Suprapubic skin (tissue), 4 donors: ENCODE results near the gene CDH1.
"Not testable (repeated sequence)": the region's sequence is repeated elsewhere in the genome, so short reads cannot be mapped to it uniquely, and the experiment has no call there.

Experiments used
- POLR2A ChIP-seq, 2 donors: fragments of 450-650 bp; IDR thresholded peaks; one replicate each; pipeline ENCODE4 v1.6.1; 2017; ENCODE audit warnings: antibody characterized with exemption in 2 of 2, mild to moderate bottlenecking in 2 of 2, moderate library complexity in 2 of 2
- POLR2AphosphoS5 ChIP-seq, 3 donors: sonication (generic); formaldehyde crosslinking; IDR thresholded peaks; one replicate each; pipeline ENCODE4 v1.6.1; 2017; ENCODE audit warnings: antibody characterized with exemption in 3 of 3
- TF ChIP-seq, protein P1 (sequence below), 2 donors: fragments of 200-600 bp in 1 of 2; fragments of 450-650 bp in 1 of 2; sonication (generic) in 1 of 2; IDR thresholded peaks; one replicate each; pipeline ENCODE4 v1.5.1; 2016 to 2019; ENCODE audit warnings: antibody characterized with exemption in 2 of 2, mild to moderate bottlenecking in 1 of 2, moderate library complexity in 1 of 2

DNA sequence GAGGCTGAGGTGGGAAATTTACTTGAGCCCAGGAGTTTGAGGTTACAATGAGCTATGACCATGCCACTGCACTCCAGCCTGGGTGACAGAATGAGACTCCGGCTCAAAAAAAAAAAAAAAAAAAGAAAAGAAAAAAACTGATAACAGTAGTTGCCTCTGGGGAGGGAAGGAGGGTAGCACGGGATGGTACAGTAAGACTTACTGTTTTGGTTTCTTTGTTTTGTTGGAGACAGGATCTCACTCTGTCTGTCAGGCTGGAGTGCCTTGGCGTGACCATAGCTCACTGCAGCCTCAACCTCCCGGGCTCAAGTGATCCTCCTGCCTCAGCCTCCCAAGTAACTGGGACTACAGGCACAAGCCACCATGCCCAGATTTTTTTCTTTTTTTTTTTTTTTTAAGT lies 20.6 kb upstream of the CDH1 start:
- TF ChIP-seq, protein P1, sequence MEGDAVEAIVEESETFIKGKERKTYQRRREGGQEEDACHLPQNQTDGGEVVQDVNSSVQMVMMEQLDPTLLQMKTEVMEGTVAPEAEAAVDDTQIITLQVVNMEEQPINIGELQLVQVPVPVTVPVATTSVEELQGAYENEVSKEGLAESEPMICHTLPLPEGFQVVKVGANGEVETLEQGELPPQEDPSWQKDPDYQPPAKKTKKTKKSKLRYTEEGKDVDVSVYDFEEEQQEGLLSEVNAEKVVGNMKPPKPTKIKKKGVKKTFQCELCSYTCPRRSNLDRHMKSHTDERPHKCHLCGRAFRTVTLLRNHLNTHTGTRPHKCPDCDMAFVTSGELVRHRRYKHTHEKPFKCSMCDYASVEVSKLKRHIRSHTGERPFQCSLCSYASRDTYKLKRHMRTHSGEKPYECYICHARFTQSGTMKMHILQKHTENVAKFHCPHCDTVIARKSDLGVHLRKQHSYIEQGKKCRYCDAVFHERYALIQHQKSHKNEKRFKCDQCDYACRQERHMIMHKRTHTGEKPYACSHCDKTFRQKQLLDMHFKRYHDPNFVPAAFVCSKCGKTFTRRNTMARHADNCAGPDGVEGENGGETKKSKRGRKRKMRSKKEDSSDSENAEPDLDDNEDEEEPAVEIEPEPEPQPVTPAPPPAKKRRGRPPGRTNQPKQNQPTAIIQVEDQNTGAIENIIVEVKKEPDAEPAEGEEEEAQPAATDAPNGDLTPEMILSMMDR (IDR thresholded peaks at IDR 0.05) = not testable (repeated sequence)
- not testable (repeated sequence) for TF ChIP-seq POLR2AphosphoS5, POLR2A (IDR thresholded peaks at IDR 0.05)
